Gastrocnemius medialis (tissue), 4 donors: ENCODE results near the gene IFI6. TPM values are rescaled to one million over a fixed set of nuclear protein-coding genes. Genes with fewer than 3 reads are reported as not detected.

Source experiments
- ATAC-seq, 2 donors: fragments of 150-250 bp; one replicate each; pipeline ENCODE4 v1.9.1; 2016
- DNase-seq, 2 donors: peaks; one replicate each; pipeline ENCODE4 v3.0.0-alpha.2; 2019
- H3K27ac ChIP-seq, 4 donors: fragments of 200-600 bp; sonication (generic); 1 replicate in 1 of 4; 2 replicates in 3 of 4; pipeline ENCODE4 v1.5.1; 2016 to 2018; ENCODE audit warnings: mild to moderate bottlenecking in 2 of 4, moderate library complexity in 1 of 4
- H3K27me3 ChIP-seq, 3 donors: fragments of 200-600 bp; sonication (generic) in 2 of 3; 1 replicate in 1 of 3; 2 replicates in 2 of 3; pipeline versions ENCODE4 v1.5.1 to v1.6.0; 2016 to 2019; ENCODE audit warnings: mild to moderate bottlenecking in 1 of 3, moderate library complexity in 1 of 3
- H3K36me3 ChIP-seq, 2 donors: fragments of 200-600 bp; sonication (generic) in 1 of 2; one replicate each; pipeline ENCODE4 v1.5.1; 2017 to 2018
- H3K4me1 ChIP-seq, 2 donors: fragments of 200-600 bp; sonication (generic) in 1 of 2; one replicate each; pipeline ENCODE4 v1.5.1; 2016 to 2017; ENCODE audit warnings: mild to moderate bottlenecking in 2 of 2
- H3K4me3 ChIP-seq, 4 donors: fragments of 200-600 bp; sonication (generic) in 3 of 4; 1 replicate in 1 of 4; 2 replicates in 3 of 4; pipeline ENCODE4 v1.5.1; 2016 to 2019; ENCODE audit warnings: mild to moderate bottlenecking in 2 of 4
- H3K9me3 ChIP-seq, 3 donors: fragments of 200-600 bp; sonication (generic) in 2 of 3; 1 replicate in 1 of 3; 2 replicates in 2 of 3; pipeline ENCODE4 v1.5.1; 2016 to 2019
- CTCF ChIP-seq, 5 experiments: fragments of 450-650 bp in 3 of 5; fragments of 200-600 bp in 2 of 5; sonication (generic) in 2 of 5; IDR thresholded peaks in 4 of 5; conservative IDR thresholded peaks in 1 of 5; 1 replicate in 4 of 5; 2 replicates in 1 of 5; pipeline ENCODE4 v1.5.1; 2016 to 2019; ENCODE audit warnings: antibody characterized with exemption in 5 of 5, mild to moderate bottlenecking in 3 of 5, moderate library complexity in 3 of 5
- POLR2A ChIP-seq, 2 donors: fragments of 450-650 bp; IDR thresholded peaks; one replicate each; pipeline ENCODE4 v1.6.1; 2017; ENCODE audit warnings: antibody characterized with exemption in 2 of 2, mild to moderate bottlenecking in 2 of 2, moderate library complexity in 2 of 2
- in situ Hi-C, 4 donors: fragments of 200-750 bp; cut with MboI; loops; one replicate each; pipeline versions ENCODE4 v1.15.0 to v1.8.0; 2017; ENCODE audit warnings: low sequenced_read_pairs in 4 of 4
- intact Hi-C: fragments of 100-400 bp; cut with DNase I; formaldehyde crosslinking; loops from one replicate; pipeline ENCODE4 v1.15.1; 2023; ENCODE audit warnings: low total_unique reads
- total RNA-seq, 4 donors: library from RNA; depleted of rRNA; stranded (reverse); fragments of >200 nt; gene quantifications; one replicate each; pipeline versions ENCODE4 v1.1.0 to v1.2.3, GENCODE V29; 2016

The IFI6 gene
- total RNA-seq, 4 donors from 2014 or later: 7.7 to 25.1 (median 14.5) TPM

GRCh38 chr1:27690183-27690582 lies 18.2 kb upstream of the IFI6 start:
- intact Hi-C loops (no loop called here), in situ Hi-C loops (no loop called here)
- TF ChIP-seq POLR2A (IDR thresholded peaks at IDR 0.05): no peak
- TF ChIP-seq CTCF (IDR thresholded peaks at IDR 0.05 in 4 of 5, conservative IDR thresholded peaks at IDR 0.05 in 1 of 5): no peak
- ATAC-seq (no peak), DNase-seq (no peak)
- no peaks in the 10 kb centered on the region for H3K9me3 ChIP-seq
- peak overlapping the region in 1 of 4 donors; percentile 6 for H3K27ac ChIP-seq
- H3K4me1 ChIP-seq: no peaks in the 10 kb centered on the region
- H3K27me3 ChIP-seq: no peaks in the 10 kb centered on the region
- no peaks in the 10 kb centered on the region for H3K36me3 ChIP-seq
- no peak overlapping the region for H3K4me3 ChIP-seq

GRCh38 chr1:27689423-27690173 lies 17.6 kb upstream of the IFI6 start:
- intact Hi-C loops: no loop called here

GRCh38 chr1:27687906-27688305 lies 15.9 kb upstream of the IFI6 start:
- Histone ChIP-seq H3K27me3 (no peaks in the 10 kb centered on the region), H3K36me3 (no peaks in the 10 kb centered on the region), H3K4me3 (no peak overlapping the region), H3K9me3 (no peaks in the 10 kb centered on the region), H3K27ac (no peak overlapping the region), H3K4me1 (no peaks in the 10 kb centered on the region)
- DNase-seq (no peak), ATAC-seq (no peak)
- intact Hi-C loops: no loop called here
- in situ Hi-C loops: no loop called here
- TF ChIP-seq CTCF (IDR thresholded peaks at IDR 0.05 in 4 of 5, conservative IDR thresholded peaks at IDR 0.05 in 1 of 5) (no peak), POLR2A (IDR thresholded peaks at IDR 0.05) (no peak)

More at GRCh38 chr1:27689423-27690173, 17.6 kb upstream of the IFI6 start:
- no peaks in the 10 kb centered on the region for H3K4me1 ChIP-seq
- DNase-seq: no peak
- no peaks in the 10 kb centered on the region for H3K27me3 ChIP-seq
- peak overlapping the region in 1 of 4 donors; percentile 6 for H3K27ac ChIP-seq
- TF ChIP-seq CTCF (IDR thresholded peaks at IDR 0.05 in 4 of 5, conservative IDR thresholded peaks at IDR 0.05 in 1 of 5): no peak
- no peak for TF ChIP-seq POLR2A (IDR thresholded peaks at IDR 0.05)
- no peak overlapping the region for H3K4me3 ChIP-seq
- in situ Hi-C loops: no loop called here
- no peaks in the 10 kb centered on the region for H3K36me3 ChIP-seq
- peak in 1 of 2 donors; percentile 24 for ATAC-seq
- H3K9me3 ChIP-seq: no peaks in the 10 kb centered on the region

- intact Hi-C loops (no loop called here), in situ Hi-C loops (no loop called here)
- Histone ChIP-seq H3K4me1 (no peaks in the 10 kb centered on the region), H3K27ac (no peak overlapping the region), H3K27me3 (no peaks in the 10 kb centered on the region), H3K9me3 (no peaks in the 10 kb centered on the region), H3K4me3 (no peak overlapping the region), H3K36me3 (no peaks in the 10 kb centered on the region)
- ATAC-seq: no peak
- no peak for DNase-seq
- TF ChIP-seq CTCF (IDR thresholded peaks at IDR 0.05 in 4 of 5, conservative IDR thresholded peaks at IDR 0.05 in 1 of 5) (no peak), POLR2A (IDR thresholded peaks at IDR 0.05) (no peak)
These were observed 14.4 kb upstream of the IFI6 start for GRCh38 chr1:27686223-27686990.
